Erythroblast (primary cell): ENCODE data around the gene TMEM266.

Source experiments
- GATA1 ChIP-seq: IDR thresholded peaks from 2 replicates; pipeline ENCODE4 v1.6.1; 2011; ENCODE audit warnings: low read depth, mild to moderate bottlenecking, control low read depth, low read length, moderate library complexity
- POLR2A ChIP-seq: IDR thresholded peaks from 2 replicates; pipeline ENCODE4 v1.6.1; 2011; ENCODE audit warnings: mild to moderate bottlenecking, low read length

- no peak for TF ChIP-seq POLR2A
- no peak for TF ChIP-seq GATA1
Measured at GRCh38 chr15:76253691-76254473, 194.1 kb downstream of the TMEM266 start.
